HG02678 (cell line): ENCODE measurements around the gene SDK1.

Experiments used
- ATAC-seq: cut with Tn5 transposase; IDR thresholded peaks from one replicate; pipeline ENCODE4 v1.9.1; 2021; ENCODE audit warnings: mild to moderate bottlenecking, moderate library complexity; ENCODE audit not compliant: unreplicated experiment

Gene SDK1

DNA sequence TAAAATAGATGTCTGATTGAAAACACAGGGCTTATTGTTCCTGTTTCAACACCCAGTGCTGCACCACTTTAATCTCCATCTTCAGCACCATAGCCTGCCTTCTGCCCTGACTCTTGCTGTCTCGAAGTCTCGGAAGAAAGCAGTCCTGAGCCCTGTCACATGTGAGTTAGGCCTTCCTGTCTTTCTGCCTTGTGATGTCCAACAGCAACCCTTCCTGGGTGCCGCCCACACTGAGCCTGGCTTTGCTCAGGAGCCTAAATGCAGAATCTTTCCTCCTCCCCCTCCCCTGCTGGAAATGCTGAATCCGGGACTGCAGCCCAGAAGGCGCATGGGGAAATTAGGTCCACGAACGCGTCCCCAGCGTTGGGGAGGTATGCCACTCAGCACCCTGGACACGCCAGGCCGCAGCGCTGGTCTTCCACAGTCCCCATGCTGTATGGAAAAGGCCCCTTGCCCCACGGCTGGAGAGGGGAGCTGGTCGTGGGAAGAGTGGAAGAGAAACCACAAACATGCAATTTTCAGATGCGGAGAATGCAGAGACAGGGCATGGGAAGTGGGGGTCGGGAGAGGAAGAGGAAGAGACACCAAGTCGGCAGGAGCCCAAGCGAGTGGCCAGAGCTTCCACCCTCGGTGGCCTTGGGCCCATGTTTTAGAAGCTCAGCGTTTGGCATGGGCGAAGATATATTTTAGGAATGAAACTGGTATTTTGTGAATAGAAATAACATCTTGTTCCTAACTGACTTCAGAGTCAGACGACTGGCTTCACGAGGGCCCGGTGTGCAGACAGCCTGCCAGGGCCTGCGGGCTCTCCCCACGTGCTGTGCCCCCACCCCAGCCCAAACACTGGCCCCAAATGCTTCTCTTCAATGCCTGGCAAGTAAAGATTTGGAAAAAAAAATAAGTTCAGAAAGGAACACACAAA lies 724.9 kb downstream of the SDK1 start:
- no peak for ATAC-seq

GRCh38 chr7:4026941-4027486 lies 726.0 kb downstream of the SDK1 start:
- ATAC-seq = no peak

DNA sequence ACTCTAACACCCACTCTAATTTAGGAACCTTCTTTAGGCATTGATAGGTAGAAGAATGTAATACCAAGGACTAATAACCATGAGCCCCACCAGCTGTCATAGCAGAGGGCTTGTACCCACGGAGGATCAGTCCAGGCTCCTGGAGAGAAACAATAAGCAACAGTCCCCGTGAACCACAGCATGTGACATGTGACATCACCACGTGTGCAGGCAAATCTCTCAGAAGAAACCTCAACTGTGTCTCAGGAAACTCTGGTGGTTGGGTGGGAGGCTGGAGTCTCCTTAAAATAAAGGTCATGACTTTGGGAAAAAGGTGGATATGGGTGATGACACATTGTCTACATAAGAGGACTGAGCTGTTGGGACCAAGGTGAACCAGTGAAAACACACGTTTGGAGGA lies 727.2 kb downstream of the SDK1 start:
- no peak for ATAC-seq

GRCh38 chr7:4029941-4030340 lies 728.9 kb downstream of the SDK1 start:
- ATAC-seq = no peak

GRCh38 chr7:4030346-4030950 lies 729.4 kb downstream of the SDK1 start:
- ATAC-seq = no peak

DNA sequence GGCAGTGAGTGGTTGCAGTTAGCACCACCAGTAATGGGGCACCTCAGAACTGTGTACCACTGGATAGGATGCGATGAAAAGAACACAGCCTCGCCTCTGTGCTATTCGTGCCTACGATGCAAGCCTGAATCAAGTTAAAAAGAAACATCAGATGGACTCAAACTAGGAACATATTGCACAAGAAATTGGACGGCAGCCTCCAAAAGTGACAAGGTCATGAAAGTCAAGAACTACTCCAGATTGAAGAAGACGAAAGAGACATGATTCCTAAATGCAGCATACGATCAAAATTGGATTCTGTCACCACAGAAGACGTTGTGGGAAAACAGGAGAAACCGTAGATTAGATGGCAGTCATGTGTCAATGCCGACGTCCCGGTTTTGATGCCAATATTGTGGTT lies 732.9 kb downstream of the SDK1 start:
- ATAC-seq = no peak

DNA sequence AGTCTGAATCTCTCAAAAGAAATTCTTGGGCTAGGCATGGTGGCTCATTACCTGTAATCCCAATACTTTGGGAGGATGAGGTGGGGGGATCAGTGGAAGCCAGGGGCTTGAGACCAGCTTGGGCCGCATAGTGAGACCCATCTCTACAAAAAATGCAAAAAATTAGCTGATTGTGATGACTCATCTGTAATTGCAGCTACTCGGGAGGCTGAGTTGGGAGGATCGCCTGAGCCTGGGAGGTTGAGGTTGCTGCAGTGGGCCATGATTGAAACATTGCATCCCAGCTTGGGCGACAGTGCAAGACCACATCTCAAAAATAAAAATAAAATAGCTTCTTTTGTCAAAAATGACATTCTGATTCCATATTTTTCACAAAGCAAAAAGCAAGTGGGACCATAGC lies 736.3 kb downstream of the SDK1 start:
- ATAC-seq = no peak

GRCh38 chr7:4037877-4038276 lies 736.8 kb downstream of the SDK1 start:
- no peak for ATAC-seq

DNA sequence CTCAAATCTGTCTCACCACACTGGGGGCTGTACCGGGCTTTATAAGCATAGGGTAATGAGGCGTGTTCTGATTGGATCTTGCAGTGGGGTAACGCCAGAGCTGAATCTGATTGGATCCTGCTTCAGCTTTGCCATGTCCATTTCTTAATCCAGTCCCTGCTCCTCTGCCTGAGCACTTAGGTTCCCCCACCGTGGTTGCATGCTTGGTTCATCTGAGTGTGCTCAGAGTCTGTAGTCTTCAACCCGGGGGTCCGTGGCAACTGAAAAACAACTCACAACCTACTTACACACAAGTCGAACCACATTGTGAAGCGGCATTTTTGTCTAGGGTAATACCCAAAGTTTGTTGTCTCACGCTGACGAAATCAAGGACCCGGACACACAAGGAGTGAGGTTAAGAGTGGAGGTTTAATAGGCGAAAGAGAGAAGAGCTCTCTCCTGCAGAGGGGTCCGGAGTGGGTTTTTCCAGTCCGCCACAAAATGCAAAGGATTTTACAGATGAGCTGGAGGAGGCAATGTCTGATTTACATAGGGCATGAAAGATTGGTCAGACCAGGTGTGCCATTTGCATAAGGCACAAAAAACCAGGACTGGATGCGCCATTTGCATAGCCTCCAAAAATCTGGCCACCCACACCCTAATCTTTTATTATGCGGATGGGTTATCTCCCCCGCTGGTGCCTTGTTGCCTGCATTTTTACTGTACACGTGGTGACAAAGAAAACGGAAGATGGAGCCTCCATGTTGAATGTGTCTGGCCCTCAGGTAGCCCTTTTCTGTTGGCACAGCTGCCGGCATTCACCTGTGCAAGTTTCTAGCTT lies 739.3 kb downstream of the SDK1 start:
- no peak for ATAC-seq

- ATAC-seq = no peak
Observed at GRCh38 chr7:4042402-4043045, 741.5 kb downstream of the SDK1 start.

- no peak for ATAC-seq
Observed at GRCh38 chr7:4043988-4044387, 742.9 kb downstream of the SDK1 start.

DNA sequence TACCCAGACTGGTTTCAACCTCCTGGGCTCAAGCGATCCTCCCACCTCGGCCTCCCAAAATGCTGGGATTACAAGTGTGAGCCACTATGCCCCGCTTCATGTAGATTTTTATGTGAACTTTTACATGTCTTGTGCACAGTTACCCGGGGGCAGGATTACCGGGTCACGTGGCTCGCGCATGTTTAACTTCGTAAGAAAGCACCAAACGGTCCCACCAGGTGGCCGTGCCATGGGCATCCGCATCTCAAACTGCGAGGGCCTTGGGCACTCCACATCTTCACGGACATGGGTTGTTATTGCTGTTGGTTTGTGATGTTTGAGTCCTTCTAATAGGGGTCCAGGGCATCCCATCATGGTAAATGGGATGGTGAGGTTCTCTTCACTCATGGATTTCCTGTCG lies 744.4 kb downstream of the SDK1 start:
- ATAC-seq = no peak

GRCh38 chr7:4045975-4046374 lies 744.9 kb downstream of the SDK1 start:
- ATAC-seq = no peak

GRCh38 chr7:4048336-4048735 lies 747.3 kb downstream of the SDK1 start:
- ATAC-seq = no peak

DNA sequence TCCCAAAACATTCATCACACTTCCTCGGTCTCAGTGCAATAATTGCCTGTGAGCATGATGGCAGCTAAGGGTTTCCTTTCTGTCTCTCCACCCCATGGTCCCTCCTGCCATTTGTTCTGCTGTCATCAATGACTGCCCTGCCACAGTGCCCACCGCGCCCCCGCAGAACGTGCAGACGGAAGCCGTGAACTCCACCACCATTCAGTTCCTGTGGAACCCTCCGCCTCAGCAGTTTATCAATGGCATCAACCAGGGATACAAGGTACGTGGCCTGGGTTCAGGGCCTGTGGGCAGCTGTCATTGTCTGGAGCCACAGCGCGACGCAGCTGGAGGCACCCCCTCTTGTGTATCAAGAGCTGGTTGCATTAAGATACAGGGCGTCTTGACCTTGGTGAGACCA lies 748.1 kb downstream of the SDK1 start:
- no peak for ATAC-seq

DNA sequence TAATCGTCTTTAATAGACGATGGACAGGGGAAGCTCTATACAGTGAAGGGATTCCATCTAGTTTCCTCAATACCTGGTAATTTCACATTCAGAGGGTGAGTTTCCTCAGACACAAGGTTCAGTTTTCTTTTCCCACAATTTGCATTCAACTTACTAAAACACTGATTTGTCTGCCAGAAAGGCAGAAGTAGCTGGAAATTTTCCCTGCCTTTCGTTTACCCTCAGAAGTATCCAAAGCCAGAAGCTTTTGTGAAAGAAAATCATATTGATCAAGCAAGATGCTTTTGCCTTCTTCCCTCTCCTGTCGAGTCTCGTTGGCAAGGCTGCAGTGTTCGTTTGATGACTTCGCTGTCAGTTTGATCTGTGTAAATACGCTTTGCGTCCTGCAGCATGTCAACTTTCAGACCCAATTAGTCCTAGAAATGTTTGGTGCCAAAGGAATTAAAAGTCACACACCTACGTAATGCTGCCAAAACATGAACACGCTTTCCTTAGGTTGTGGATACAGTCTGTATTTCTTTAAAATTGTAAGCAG lies 749.1 kb downstream of the SDK1 start:
- no peak for ATAC-seq

- ATAC-seq = no peak
Observed at GRCh38 chr7:4051696-4052095, 750.6 kb downstream of the SDK1 start.

DNA sequence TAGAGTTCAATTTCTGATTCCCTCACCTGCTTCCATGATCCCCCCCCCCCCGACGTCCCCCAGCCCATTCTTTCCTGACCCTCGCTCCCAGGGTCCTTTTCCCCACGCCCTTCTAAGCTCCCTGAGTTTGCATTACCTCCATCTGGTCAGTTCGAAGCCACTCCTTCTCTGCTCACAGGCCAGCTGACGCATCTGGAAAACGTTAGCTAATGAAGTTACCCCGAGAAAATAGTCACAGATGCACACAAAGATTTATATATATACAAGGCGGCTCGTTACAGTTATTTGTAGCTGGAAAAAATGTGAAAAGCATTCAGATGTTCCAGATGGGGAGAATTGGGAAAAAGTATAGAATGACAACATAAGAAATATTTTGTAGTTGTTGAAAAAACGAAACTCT lies 751.1 kb downstream of the SDK1 start:
- ATAC-seq = no peak

DNA sequence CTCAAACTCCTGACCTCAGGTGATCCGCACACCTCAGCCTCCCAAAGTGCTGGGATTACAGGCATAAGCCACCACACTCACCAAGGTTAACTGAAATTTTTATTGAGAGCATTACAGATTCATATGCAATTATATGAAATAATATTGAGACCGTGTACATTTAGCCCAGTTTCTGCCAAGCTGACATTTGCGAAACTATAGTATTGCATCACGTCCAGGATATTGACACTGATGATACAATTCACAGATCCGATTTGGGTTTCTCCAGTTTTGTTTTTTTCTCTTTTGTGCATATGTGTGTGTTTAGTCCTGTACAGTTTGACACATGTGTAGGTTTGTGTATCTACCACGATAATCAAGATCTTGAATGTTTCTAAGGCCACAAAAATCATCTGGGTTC lies 753.1 kb downstream of the SDK1 start:
- no peak for ATAC-seq

DNA sequence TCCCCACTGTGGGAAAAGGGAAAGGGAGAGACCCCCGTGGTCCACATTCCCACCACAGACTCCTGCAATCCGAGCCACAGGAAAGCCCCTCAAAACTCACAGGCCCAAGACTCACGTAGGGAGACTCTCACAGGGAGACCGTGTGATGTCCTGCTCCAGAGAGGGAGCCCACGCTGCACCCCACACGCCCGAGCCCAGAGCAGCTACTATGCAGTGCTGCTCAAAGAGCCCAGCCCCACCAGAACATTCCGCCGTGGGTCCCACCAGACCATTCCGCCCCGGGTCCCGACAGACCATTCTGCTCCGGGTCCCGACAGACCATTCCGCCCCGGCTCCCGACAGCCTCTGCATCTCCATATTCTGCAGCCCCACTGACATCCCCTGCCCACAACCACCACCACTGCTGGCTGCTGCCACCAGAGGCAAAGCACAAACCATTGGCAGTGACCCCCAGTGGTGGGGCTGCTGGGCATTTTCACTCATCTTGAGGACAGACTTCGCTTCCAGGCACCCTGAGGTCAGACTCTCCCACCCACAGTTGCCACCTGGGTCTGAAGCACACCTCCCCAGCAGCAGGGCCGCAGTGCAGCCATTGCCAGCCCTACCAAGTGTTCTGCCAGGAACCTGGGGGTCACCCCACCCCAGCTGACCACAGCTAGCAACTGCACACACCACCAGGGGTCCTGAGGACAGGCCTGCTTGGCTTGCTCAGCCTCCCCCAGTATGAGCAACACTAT lies 755.7 kb downstream of the SDK1 start:
- ATAC-seq = no peak
